HG03108 (cell line): ENCODE results near the gene CHST10.
"Not testable (repeated sequence)": the region's sequence is repeated elsewhere in the genome, so short reads cannot be mapped to it uniquely, and the experiment has no call there.

Experiments
- ATAC-seq: cut with Tn5 transposase; IDR thresholded peaks from one replicate; pipeline ENCODE4 v1.9.1; 2021; ENCODE audit warnings: moderate library complexity; ENCODE audit not compliant: unreplicated experiment

CHST10 gene

GRCh38 chr2:100395532-100396350, 21.7 kb downstream of the CHST10 start:
- ATAC-seq, result no peak

GRCh38 chr2:100394111-100394641, 23.3 kb downstream of the CHST10 start:
- peak; percentile 28 for ATAC-seq

GRCh38 chr2:100393362-100393761, 24.1 kb downstream of the CHST10 start:
- no peak for ATAC-seq

- ATAC-seq, result no peak
Measured at GRCh38 chr2:100392715-100393114, 24.8 kb downstream of the CHST10 start.

- ATAC-seq, result no peak
Measured at GRCh38 chr2:100391735-100392515, 25.5 kb downstream of the CHST10 start.

- ATAC-seq, result no peak
Measured at GRCh38 chr2:100390001-100390940, 27.2 kb downstream of the CHST10 start.

- ATAC-seq, result no peak
Measured at GRCh38 chr2:100388703-100389102, 28.8 kb downstream of the CHST10 start.

GRCh38 chr2:100383954-100384353, 33.5 kb downstream of the CHST10 start:
- no peak for ATAC-seq

- ATAC-seq, result no peak
Measured at GRCh38 chr2:100383306-100383705, 34.2 kb downstream of the CHST10 start.

- ATAC-seq, result no peak
Measured at GRCh38 chr2:100381240-100381639, 36.2 kb downstream of the CHST10 start.

GRCh38 chr2:100380681-100381080, 36.8 kb downstream of the CHST10 start:
- ATAC-seq, result no peak

- no peak for ATAC-seq
Measured at GRCh38 chr2:100376836-100377235, 40.6 kb downstream of the CHST10 start.

GRCh38 chr2:100367163-100367562, 50.3 kb downstream of the CHST10 start:
- no peak for ATAC-seq

GRCh38 chr2:100365434-100365833, 52.0 kb downstream of the CHST10 start:
- ATAC-seq, result no peak

- ATAC-seq, result not testable (repeated sequence)
Measured at GRCh38 chr2:100362269-100362668, 55.2 kb downstream of the CHST10 start.

- ATAC-seq, result no peak
Measured at GRCh38 chr2:100359576-100359975, 57.9 kb downstream of the CHST10 start.

GRCh38 chr2:100358554-100358953, 58.9 kb downstream of the CHST10 start:
- no peak for ATAC-seq

- no peak for ATAC-seq
Measured at GRCh38 chr2:100352521-100352920, 64.9 kb downstream of the CHST10 start.

- ATAC-seq, result no peak
Measured at GRCh38 chr2:100350661-100351185, 66.7 kb downstream of the CHST10 start.

- ATAC-seq, result not testable (repeated sequence)
Measured at GRCh38 chr2:100345144-100345543, 72.3 kb downstream of the CHST10 start.
